Muscle layer of duodenum (tissue), 2 donors: ENCODE measurements around the gene DCST2.

Experiments
- H3K27ac ChIP-seq: one replicate; pipeline ENCODE4 v1.7.0; 2013; ENCODE audit warnings: mild to moderate bottlenecking, low read length
- H3K27me3 ChIP-seq: one replicate; pipeline ENCODE4 v1.7.0; 2013; ENCODE audit warnings: low read depth, mild to moderate bottlenecking, control low read depth, low read length
- H3K36me3 ChIP-seq, 2 donors: one replicate each; pipeline ENCODE4 v1.7.0; 2013; ENCODE audit warnings: low read length in 2 of 2, control low read depth in 1 of 2, mild to moderate bottlenecking in 1 of 2; ENCODE audit not compliant: insufficient read depth in 2 of 2, control insufficient read depth in 1 of 2
- H3K4me1 ChIP-seq, 2 donors: one replicate each; pipeline ENCODE4 v1.7.0; 2013; ENCODE audit warnings: low read length in 2 of 2, mild to moderate bottlenecking in 2 of 2, control low read depth in 1 of 2, moderate library complexity in 1 of 2; ENCODE audit not compliant: insufficient read depth in 2 of 2, control insufficient read depth in 1 of 2
- H3K4me3 ChIP-seq, 2 donors: one replicate each; pipeline ENCODE4 v1.7.0; 2013; ENCODE audit warnings: low read length in 2 of 2, low read depth in 1 of 2, mild to moderate bottlenecking in 1 of 2
- H3K9me3 ChIP-seq, 2 donors: one replicate each; pipeline ENCODE4 v1.7.0; 2013; ENCODE audit warnings: low read length in 2 of 2, control low read depth in 1 of 2, mild to moderate bottlenecking in 1 of 2; ENCODE audit not compliant: control insufficient read depth in 1 of 2
- donor health status: healthy.

DCST2 gene

GRCh38 chr1:154974102-154974807, 59.3 kb downstream of the DCST2 start, which contains the start of gene CKS1B:
Gene CKS1B, plus strand, starts transcription at chr1:154974681. Its CDS starts 65 bp downstream, at chr1:154974746.
- Histone ChIP-seq H3K9me3 (no peaks in the 10 kb centered on the region), H3K27ac (peak within 1 kb of the TSS; percentile 95), H3K27me3 (no peaks in the 10 kb centered on the region), H3K36me3 (peaks cover 4 to 11% of the 10 kb centered on the region in 2 donors), H3K4me1 (peaks cover 23 to 39% of the 10 kb centered on the region in 2 donors), H3K4me3 (peak within 1 kb of the TSS; percentile 83 to 85)

GRCh38 chr1:154973344-154974101, 60.1 kb downstream of the DCST2 start:
- Histone ChIP-seq H3K27ac (peak overlapping the region; percentile 95), H3K9me3 (no peaks in the 10 kb centered on the region), H3K4me1 (peaks cover 23 to 46% of the 10 kb centered on the region in 2 donors), H3K4me3 (peak overlapping the region; percentile 83 to 85), H3K27me3 (no peaks in the 10 kb centered on the region), H3K36me3 (peaks cover 4 to 11% of the 10 kb centered on the region in 2 donors)

GRCh38 chr1:154972517-154973343, 60.9 kb downstream of the DCST2 start:
- Histone ChIP-seq H3K27ac (peak overlapping the region; percentile 95), H3K27me3 (no peaks in the 10 kb centered on the region), H3K36me3 (peaks cover 8 to 19% of the 10 kb centered on the region in 2 donors), H3K4me3 (peak overlapping the region; percentile 83 to 85), H3K9me3 (no peaks in the 10 kb centered on the region), H3K4me1 (peaks cover 23 to 47% of the 10 kb centered on the region in 2 donors)

GRCh38 chr1:154972213-154972516, 61.4 kb downstream of the DCST2 start:
- H3K9me3 ChIP-seq, result no peaks in the 10 kb centered on the region
- H3K27me3 ChIP-seq, result no peaks in the 10 kb centered on the region
- H3K4me3 ChIP-seq, result peak overlapping the region; percentile 83 to 85
- peaks cover 13 to 25% of the 10 kb centered on the region in 2 donors for H3K36me3 ChIP-seq
- H3K4me1 ChIP-seq, result peaks cover 23 to 47% of the 10 kb centered on the region in 2 donors
- peak overlapping the region; percentile 95 for H3K27ac ChIP-seq

GRCh38 chr1:154971341-154971998, 62.1 kb downstream of the DCST2 start:
- peaks cover 20 to 32% of the 10 kb centered on the region in 2 donors for H3K36me3 ChIP-seq
- peak overlapping the region; percentile 48 to 65 for H3K4me3 ChIP-seq
- peaks cover 23 to 46% of the 10 kb centered on the region in 2 donors for H3K4me1 ChIP-seq
- no peaks in the 10 kb centered on the region for H3K27me3 ChIP-seq
- peak overlapping the region; percentile 78 for H3K27ac ChIP-seq
- H3K9me3 ChIP-seq, result no peaks in the 10 kb centered on the region

- H3K36me3 ChIP-seq, result peaks cover 26 to 38% of the 10 kb centered on the region in 2 donors
Measured at GRCh38 chr1:154970631-154971340, 62.8 kb downstream of the DCST2 start, which contains the start of gene SHC1. Gene SHC1, minus strand, starts transcription at chr1:154970747. Its CDS starts 221 bp downstream, at chr1:154970526.

GRCh38 chr1:154969860-154970452, 63.6 kb downstream of the DCST2 start:
- H3K9me3 ChIP-seq, result no peaks in the 10 kb centered on the region
- H3K4me1 ChIP-seq, result peaks cover 17 to 39% of the 10 kb centered on the region in 2 donors
- peak overlapping the region; percentile 48 to 65 for H3K4me3 ChIP-seq
- H3K36me3 ChIP-seq, result peaks cover 27 to 46% of the 10 kb centered on the region in 2 donors
- H3K27ac ChIP-seq, result peak overlapping the region; percentile 78
- no peaks in the 10 kb centered on the region for H3K27me3 ChIP-seq

More at GRCh38 chr1:154970631-154971340, 62.8 kb downstream of the DCST2 start, which contains the start of gene SHC1:
- H3K27ac ChIP-seq, result peak within 1 kb of the TSS; percentile 78
- peaks cover 17 to 39% of the 10 kb centered on the region in 2 donors for H3K4me1 ChIP-seq
- H3K9me3 ChIP-seq, result no peaks in the 10 kb centered on the region
- H3K4me3 ChIP-seq, result peak within 1 kb of the TSS; percentile 48 to 65
- H3K27me3 ChIP-seq, result no peaks in the 10 kb centered on the region

- Histone ChIP-seq H3K4me1 (peaks cover 17 to 39% of the 10 kb centered on the region in 2 donors), H3K36me3 (peaks cover 31 to 52% of the 10 kb centered on the region in 2 donors), H3K9me3 (no peaks in the 10 kb centered on the region), H3K27me3 (no peaks in the 10 kb centered on the region), H3K27ac (peak overlapping the region; percentile 78), H3K4me3 (peak overlapping the region; percentile 48 to 65)
Measured at GRCh38 chr1:154969246-154969645, 64.3 kb downstream of the DCST2 start.

GRCh38 chr1:154968731-154969130, 64.8 kb downstream of the DCST2 start:
- H3K4me1 ChIP-seq, result peaks cover 17 to 39% of the 10 kb centered on the region in 2 donors
- peak overlapping the region; percentile 78 for H3K27ac ChIP-seq
- peaks cover 34 to 52% of the 10 kb centered on the region in 2 donors for H3K36me3 ChIP-seq

More at GRCh38 chr1:154968731-154969130, 64.8 kb downstream of the DCST2 start:
- peak overlapping the region; percentile 48 to 65 for H3K4me3 ChIP-seq
- H3K9me3 ChIP-seq, result no peaks in the 10 kb centered on the region
- no peaks in the 10 kb centered on the region for H3K27me3 ChIP-seq
